Adrenal gland (tissue), 5 donors: ENCODE measurements around the gene HSBP1L1.

Experiments used
- POLR2A ChIP-seq, 2 donors: fragments of 450-650 bp; IDR thresholded peaks; one replicate each; pipeline ENCODE4 v1.6.1; 2017; ENCODE audit warnings: antibody characterized with exemption in 2 of 2, mild to moderate bottlenecking in 2 of 2, moderate library complexity in 1 of 2
- TF ChIP-seq, protein P1 (sequence below), 6 experiments: fragments of 450-650 bp in 4 of 6; fragments of 200-600 bp in 2 of 6; sonication (generic) in 1 of 6; IDR thresholded peaks; 1 replicate in 5 of 6; 2 replicates in 1 of 6; pipeline versions ENCODE4 v1.5.1 to v1.8.0; 2016 to 2021; ENCODE audit warnings: antibody characterized with exemption in 6 of 6, mild to moderate bottlenecking in 2 of 6, moderate library complexity in 1 of 6
- donor health status: DM: no; HTN: no; CAD: no.

- TF ChIP-seq, protein P1, sequence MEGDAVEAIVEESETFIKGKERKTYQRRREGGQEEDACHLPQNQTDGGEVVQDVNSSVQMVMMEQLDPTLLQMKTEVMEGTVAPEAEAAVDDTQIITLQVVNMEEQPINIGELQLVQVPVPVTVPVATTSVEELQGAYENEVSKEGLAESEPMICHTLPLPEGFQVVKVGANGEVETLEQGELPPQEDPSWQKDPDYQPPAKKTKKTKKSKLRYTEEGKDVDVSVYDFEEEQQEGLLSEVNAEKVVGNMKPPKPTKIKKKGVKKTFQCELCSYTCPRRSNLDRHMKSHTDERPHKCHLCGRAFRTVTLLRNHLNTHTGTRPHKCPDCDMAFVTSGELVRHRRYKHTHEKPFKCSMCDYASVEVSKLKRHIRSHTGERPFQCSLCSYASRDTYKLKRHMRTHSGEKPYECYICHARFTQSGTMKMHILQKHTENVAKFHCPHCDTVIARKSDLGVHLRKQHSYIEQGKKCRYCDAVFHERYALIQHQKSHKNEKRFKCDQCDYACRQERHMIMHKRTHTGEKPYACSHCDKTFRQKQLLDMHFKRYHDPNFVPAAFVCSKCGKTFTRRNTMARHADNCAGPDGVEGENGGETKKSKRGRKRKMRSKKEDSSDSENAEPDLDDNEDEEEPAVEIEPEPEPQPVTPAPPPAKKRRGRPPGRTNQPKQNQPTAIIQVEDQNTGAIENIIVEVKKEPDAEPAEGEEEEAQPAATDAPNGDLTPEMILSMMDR (IDR thresholded peaks at IDR 0.05): no peak
- TF ChIP-seq POLR2A (IDR thresholded peaks at IDR 0.05): no peak
These were observed 42.2 kb upstream of the HSBP1L1 start for GRCh38 chr18:79921984-79922965.
